ENCODE results near the gene PKIB.
"Not testable (repeated sequence)": the region's sequence is repeated elsewhere in the genome, so short reads cannot be mapped to it uniquely, and the experiment has no call there.

The PKIB gene

GRCh38 chr6:122609881-122610689 is at the start of gene PKIB:
Gene PKIB (plus strand): TSS chr6:122610405. CDS start chr6:122717795, 107,390 bp downstream.
- no peak for DNase-seq

- DNase-seq = no peak
Observed at GRCh38 chr6:122563364-122564052, 46.7 kb upstream of the PKIB start.

DNA sequence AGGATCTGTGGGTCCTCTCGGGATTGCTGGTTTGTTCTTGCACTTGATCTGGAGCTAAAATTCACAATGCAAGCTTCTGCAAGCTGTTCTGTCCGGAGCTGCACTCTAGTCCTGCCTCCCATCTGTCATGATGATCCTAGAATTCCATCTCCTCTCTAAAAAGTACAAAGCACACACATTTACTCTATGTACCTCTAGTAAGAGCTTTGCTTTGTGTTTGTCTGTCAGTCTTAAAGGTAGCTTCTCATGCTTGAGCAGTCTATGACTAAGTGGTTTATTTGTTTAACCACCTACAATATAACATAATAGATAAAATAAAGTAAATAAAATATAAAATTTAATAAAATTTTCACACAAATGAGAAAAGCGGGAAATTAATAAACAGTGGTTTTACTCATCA is 46.0 kb upstream of the PKIB start:
- DNase-seq = no peak

GRCh38 chr6:122565708-122566107 is 44.5 kb upstream of the PKIB start:
- no peak for DNase-seq

DNA sequence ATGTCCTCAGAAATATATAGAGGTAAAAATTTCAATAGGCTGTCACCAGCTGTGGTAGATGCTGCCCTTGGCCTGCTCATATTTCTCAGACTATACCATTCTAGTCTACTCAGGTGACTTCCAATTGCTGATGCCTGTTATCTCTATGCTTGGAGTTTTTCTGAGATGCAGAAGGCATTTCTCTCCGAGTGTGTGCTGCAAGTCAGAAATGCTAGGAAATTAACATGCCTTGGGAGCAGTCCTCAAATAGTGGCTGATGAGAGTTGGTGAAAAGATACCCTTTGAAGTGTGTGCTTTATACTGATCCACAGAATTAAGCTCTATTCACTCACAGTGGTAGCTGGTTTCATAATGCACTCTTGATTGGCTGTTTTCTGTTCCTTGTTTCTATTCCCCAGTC is 43.2 kb upstream of the PKIB start:
- DNase-seq = no peak

GRCh38 chr6:122568350-122568749 is 41.9 kb upstream of the PKIB start:
- no peak for DNase-seq

- DNase-seq = no peak
Observed at GRCh38 chr6:122568797-122569221, 41.4 kb upstream of the PKIB start.

DNA sequence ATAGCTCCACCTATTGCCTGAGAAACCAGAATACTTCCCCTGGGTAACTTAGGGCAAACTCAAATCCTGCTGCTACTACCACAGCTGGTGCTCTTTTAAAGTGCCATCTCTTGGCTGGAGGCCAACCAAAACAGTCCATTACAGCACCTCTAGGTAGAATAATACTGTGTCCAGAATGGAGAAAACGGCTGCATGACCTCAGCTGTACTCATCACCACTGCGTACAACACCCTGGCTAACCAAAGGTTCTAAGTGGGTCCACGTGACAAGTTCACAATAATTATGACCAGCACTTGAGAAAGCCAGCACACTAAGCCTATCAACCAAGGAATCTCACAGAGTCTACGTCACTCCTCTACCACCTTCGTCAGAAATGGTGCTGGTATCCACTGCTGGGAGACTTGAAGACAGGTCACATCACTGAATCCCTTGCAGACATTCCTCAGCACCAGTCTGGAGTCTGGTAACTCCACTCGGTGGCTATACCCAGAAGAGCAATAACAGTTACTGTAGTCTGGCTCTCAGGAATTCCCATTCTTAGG is 40.9 kb upstream of the PKIB start:
- DNase-seq = no peak

- no peak for DNase-seq
Observed at GRCh38 chr6:122571888-122572287, 38.3 kb upstream of the PKIB start.

DNA sequence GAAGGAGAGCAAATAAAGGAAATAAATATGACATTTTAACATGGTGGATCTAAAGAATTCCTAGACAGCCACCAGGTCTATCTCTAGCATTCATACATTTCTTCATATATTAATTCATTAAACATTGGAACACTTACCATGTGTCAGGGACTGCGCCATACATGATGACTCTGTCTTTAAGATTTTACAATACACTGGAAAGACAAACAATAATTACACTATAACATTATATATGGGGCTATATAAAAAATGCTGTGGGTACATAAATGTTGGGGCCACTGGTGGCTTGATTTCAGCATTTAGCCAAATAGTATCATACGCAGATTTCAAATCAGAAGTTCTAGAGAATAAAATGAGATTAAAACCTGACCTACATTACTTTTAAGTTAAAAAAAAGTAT is 33.3 kb upstream of the PKIB start:
- DNase-seq = no peak

DNA sequence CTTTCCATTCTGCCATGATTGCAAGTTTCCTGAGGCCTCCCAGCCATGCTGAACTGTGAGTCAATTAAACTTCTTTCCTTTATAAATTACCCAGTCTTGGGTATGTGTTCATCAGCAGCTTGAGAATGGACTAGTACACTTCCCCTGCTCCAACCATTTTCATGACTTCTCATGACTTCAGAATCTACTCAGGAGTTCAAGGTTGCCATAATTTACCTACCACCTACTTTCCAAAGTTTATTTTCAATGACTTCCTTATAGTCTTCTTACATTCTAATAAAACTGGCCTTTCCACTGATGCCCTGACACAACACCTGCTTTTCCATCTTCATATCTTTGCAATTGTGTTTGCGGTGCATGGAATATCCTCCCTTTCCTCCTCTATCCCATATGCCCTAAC is 31.2 kb upstream of the PKIB start:
- DNase-seq = no peak

- no peak for DNase-seq
Observed at GRCh38 chr6:122580737-122581136, 29.5 kb upstream of the PKIB start.

DNA sequence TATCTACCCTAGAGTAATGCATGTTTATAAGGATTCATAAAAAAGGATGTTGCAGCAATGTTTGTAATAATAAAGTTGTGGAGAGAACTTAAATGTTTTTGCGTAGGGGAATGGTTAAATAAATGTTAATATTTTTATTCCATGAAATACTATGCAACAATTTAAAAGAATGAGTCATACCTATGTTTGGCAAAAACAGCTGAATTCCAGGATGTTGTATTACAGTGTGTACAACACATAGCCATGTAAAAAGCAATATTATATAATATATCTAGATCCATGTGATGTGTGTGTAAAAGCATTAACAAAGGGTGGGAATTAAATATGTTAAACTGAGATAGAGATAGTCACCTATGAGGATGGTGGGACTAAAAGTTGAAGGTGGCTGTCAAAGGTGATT is 21.1 kb upstream of the PKIB start:
- DNase-seq = no peak

DNA sequence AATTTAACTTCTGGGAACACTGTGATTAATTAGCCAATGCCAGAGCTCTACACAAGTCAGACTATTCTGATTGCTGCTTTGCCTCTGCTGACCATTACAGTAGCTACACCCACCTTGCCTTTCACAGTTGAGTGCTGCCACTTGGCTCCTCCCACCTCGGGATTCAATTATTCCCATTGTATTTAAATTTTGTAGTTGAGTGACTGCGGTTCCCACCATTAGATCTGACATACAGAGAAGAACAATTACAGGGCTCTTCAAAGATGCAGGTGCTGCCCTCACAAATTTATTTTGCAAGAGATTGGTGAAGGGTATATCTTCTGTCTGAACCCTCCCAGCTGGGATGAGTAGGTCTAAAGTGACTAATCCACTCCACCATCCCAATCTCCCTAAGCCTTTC is 11.9 kb upstream of the PKIB start:
- not testable (repeated sequence) for DNase-seq

- DNase-seq = no peak
Observed at GRCh38 chr6:122604676-122605075, 5.5 kb upstream of the PKIB start.

- no peak for DNase-seq
Observed at GRCh38 chr6:122610690-122611455, 668 bp downstream of the PKIB start.

- DNase-seq = no peak
Observed at GRCh38 chr6:122612838-122613237, 2.6 kb downstream of the PKIB start.

DNA sequence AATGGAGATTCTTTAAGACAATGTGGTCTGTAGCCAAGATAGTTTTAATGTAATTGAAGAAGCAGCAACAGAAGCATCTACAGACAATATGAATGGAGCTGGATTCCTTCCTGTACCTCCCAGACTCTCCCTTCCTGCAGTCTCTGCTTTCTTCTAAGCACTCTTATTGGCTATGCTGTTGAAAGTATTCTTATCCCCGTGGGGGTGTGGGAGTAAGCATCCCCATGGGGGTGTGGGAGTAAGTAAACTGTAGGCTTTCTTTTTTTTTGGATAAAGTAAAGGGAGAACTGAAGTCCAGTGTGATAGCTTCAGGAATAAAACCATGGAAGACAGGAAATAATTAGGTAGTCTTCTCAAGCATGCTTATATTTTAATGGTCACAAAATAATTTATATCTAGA is 4.1 kb downstream of the PKIB start:
- DNase-seq = no peak

DNA sequence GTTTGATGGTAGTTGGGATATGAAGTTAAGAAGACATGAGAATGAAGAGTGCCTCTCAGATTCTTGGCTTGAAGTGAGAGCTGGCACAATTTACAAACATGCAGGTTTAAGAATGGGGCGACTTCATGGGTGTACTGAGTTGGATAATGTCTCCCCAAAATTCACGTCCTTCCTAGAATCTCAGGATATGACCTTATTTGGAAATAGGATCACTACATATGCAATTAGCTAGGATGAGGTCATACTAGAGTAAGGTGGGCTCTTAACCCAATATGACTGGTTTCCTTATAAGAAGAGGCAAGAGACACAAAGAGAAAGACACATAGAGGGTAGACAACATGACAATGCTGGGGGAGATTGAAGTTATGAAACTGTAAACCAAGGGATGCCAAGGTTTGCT is 5.2 kb downstream of the PKIB start:
- DNase-seq = no peak

DNA sequence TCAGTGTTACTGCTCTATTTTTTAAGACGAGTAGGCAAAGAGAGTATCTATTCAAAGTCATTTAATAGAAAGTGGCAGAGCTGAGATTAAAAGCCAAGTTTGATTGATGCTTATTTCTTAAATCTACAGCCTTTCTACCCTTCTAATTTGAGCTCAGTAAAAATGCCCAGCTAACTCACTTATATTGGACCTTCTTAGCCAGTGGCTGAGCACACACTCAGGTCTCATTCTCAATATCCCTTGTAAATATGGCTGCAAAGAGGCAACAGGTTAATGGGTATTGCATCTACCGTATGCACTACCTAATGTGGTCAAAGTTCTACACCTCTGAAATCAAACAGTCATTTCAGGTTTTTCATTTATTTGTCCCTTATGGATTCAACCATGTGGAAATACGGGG is 6.7 kb downstream of the PKIB start:
- DNase-seq = no peak

DNA sequence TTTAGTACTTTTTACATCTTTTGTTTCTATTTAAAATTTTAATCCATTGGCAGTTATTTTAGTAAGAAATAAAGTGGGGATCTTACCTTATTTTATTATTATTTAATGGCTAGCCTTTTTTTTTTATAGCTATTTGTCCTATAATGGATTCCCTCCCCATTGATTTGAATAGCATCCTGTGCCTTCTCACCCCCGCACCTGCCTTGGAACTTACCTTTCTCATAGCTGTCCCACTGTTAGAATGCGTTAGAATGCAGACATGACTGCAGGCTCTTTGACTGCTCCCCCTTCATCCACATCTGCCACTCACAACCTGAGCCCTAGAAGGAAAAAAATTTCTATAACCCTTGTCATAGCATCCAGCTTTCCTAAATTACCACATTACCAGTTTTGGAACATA is 9.1 kb downstream of the PKIB start:
- no peak for DNase-seq

- no peak for DNase-seq
Observed at GRCh38 chr6:122620428-122620827, 10.2 kb downstream of the PKIB start.

- DNase-seq = no peak
Observed at GRCh38 chr6:122620902-122621301, 10.7 kb downstream of the PKIB start.

- no peak for DNase-seq
Observed at GRCh38 chr6:122621638-122622037, 11.4 kb downstream of the PKIB start.
